HCT116 (cell line): ENCODE results near the gene TFEB. TPM values are rescaled to one million over a fixed set of nuclear protein-coding genes. Genes with fewer than 3 reads are reported as not detected.

ENCODE experiments used
- ATAC-seq: fragments of 200-7000 bp; cut with Tn5 transposase; 2 replicates; pipeline ENCODE4 v1.9.1; 2020; ENCODE audit warnings: mild to moderate bottlenecking, moderate library complexity
- BruUV-seq: library from RNA; stranded (reverse); fragments of 400-500 nt; replicated peaks from 2 replicates; lab custom pipeline; 2021; lab: Mats Ljungman, UMichigan
- CTCF ChIA-PET: fragments of 300-600 bp; sonication (Branson Sonifier 250); formaldehyde crosslinking; loops from one replicate; lab custom pipeline; 2021; ENCODE audit warnings: antibody characterized with exemption; lab: Charles Lee
- POLR2A ChIA-PET: fragments of 300-600, 350-600 bp; sonication (Branson Sonifier 250); formaldehyde crosslinking; loops from one replicate; lab custom pipeline; 2021; ENCODE audit warnings: antibody characterized with exemption; lab: Charles Lee
- RAD21 ChIA-PET, 2 experiments: fragments of 300-600 bp; sonication (Branson Sonifier 250); formaldehyde crosslinking; loops; one replicate each; lab custom pipeline; 2023; ENCODE audit warnings: low total read pairs in 2 of 2; ENCODE audit not compliant: uncharacterized antibody in 2 of 2, unreplicated experiment in 2 of 2, low non-redundant PET in 1 of 2; lab: Charles Lee
- DNase-seq: peaks from one replicate; pipeline ENCODE4 v3.0.0-alpha.2; 2010; ENCODE audit warnings: low read depth, low spot score
- H2AFZ ChIP-seq: fragments of 200-600 bp; shearing (Covaris generic), sonication (generic); 2 replicates; pipeline ENCODE4 v1.6.1; 2017; ENCODE audit warnings: low read depth, mixed run types, mixed read lengths, antibody characterized with exemption, low read length; ENCODE audit not compliant: poor library complexity, severe bottlenecking
- H3K27ac ChIP-seq: 2 replicates; pipeline ENCODE4 v1.5.1; 2012; ENCODE audit warnings: low read depth, low read length
- H3K27me3 ChIP-seq: fragments of 200-600 bp; sonication (generic); 2 replicates; pipeline ENCODE4 v1.6.1; 2016; ENCODE audit warnings: mixed run types, low read length, mixed read lengths; ENCODE audit not compliant: insufficient read depth
- H3K36me3 ChIP-seq, 2 experiments: fragments of 200-500 bp in 1 of 2; fragments of 200-600 bp in 1 of 2; sonication (Bioruptor generic) in 1 of 2; sonication (generic) in 1 of 2; 2 replicates each; pipeline versions ENCODE4 v1.5.1 to v1.6.1; 2014 to 2016; ENCODE audit warnings: low read length in 2 of 2, inconsistent platforms in 1 of 2, mixed read lengths in 1 of 2, mixed run types in 1 of 2; ENCODE audit not compliant: insufficient read depth in 2 of 2, control insufficient read depth in 1 of 2
- H3K4me1 ChIP-seq, 2 experiments: fragments of 200-600 bp in 1 of 2; sonication (generic) in 1 of 2; 2 replicates each; pipeline versions ENCODE4 v1.5.1 to v1.6.1; 2012 to 2017; ENCODE audit warnings: low read length in 2 of 2, inconsistent platforms in 1 of 2, mild to moderate bottlenecking in 1 of 2, mixed read lengths in 1 of 2, mixed run types in 1 of 2, moderate library complexity in 1 of 2; ENCODE audit not compliant: insufficient read depth in 2 of 2, control insufficient read depth in 1 of 2
- H3K4me2 ChIP-seq: fragments of 200-600 bp; sonication (generic); 2 replicates; pipeline ENCODE4 v1.6.1; 2017; ENCODE audit warnings: mixed run types, low read length, mixed read lengths
- H3K4me3 ChIP-seq, 2 experiments: fragments of 200-600 bp in 1 of 2; sonication (generic) in 1 of 2; replicated peaks in 1 of 2; 2 replicates each; pipeline ENCODE4 v1.5.1; 2011 to 2016; ENCODE audit warnings: low read length in 2 of 2, control low read depth in 1 of 2, low read depth in 1 of 2, mild to moderate bottlenecking in 1 of 2, mixed read lengths in 1 of 2, mixed run types in 1 of 2
- H3K79me2 ChIP-seq: fragments of 200-600 bp; sonication (generic); 2 replicates; pipeline ENCODE4 v1.6.1; 2017; ENCODE audit warnings: mild to moderate bottlenecking, mixed run types, low read length, moderate library complexity, mixed read lengths; ENCODE audit not compliant: insufficient read depth
- H3K9ac ChIP-seq: fragments of 200-600 bp; sonication (generic); 2 replicates; pipeline ENCODE4 v1.6.1; 2016; ENCODE audit warnings: low read length, mixed read lengths
- H3K9me2 ChIP-seq: fragments of 200-600 bp; sonication (generic), shearing (Covaris generic); 2 replicates; pipeline ENCODE4 v1.6.1; 2017; ENCODE audit warnings: mixed run types, mild to moderate bottlenecking, moderate library complexity; ENCODE audit not compliant: insufficient read depth
- H3K9me3 ChIP-seq, 2 experiments: fragments of 200-500 bp in 1 of 2; fragments of 200-600 bp in 1 of 2; sonication (Bioruptor generic) in 1 of 2; sonication (generic) in 1 of 2; 2 replicates each; pipeline ENCODE4 v1.6.1; 2014 to 2017; ENCODE audit warnings: low read length in 2 of 2, mixed read lengths in 2 of 2, inconsistent platforms in 1 of 2, low read depth in 1 of 2, mild to moderate bottlenecking in 1 of 2, mixed run types in 1 of 2, moderate library complexity in 1 of 2; ENCODE audit not compliant: control insufficient read depth in 1 of 2, insufficient read depth in 1 of 2
- H4K20me1 ChIP-seq: fragments of 200-600 bp; sonication (generic), shearing (Covaris generic); 2 replicates; pipeline ENCODE4 v1.6.1; 2017; ENCODE audit warnings: mixed run types, mild to moderate bottlenecking, moderate library complexity; ENCODE audit not compliant: insufficient read depth
- CTCF ChIP-seq, 3 experiments: fragments of 200-600 bp in 1 of 3; sonication (generic) in 1 of 3; IDR thresholded peaks in 2 of 3; conservative IDR thresholded peaks in 1 of 3; 2 replicates each; pipeline ENCODE4 v1.5.1; 2012 to 2017; ENCODE audit warnings: low read depth in 2 of 3, low read length in 2 of 3, antibody characterized with exemption in 1 of 3, borderline replicate concordance in 1 of 3, control low read depth in 1 of 3, mild to moderate bottlenecking in 1 of 3, mixed read lengths in 1 of 3, mixed run types in 1 of 3, moderate library complexity in 1 of 3; ENCODE audit not compliant: insufficient read depth in 1 of 3
- ELF1 ChIP-seq: IDR thresholded peaks from 2 replicates; pipeline ENCODE4 v1.6.1; 2012; ENCODE audit warnings: low read depth, borderline replicate concordance
- EZH2phosphoT487 ChIP-seq: fragments of 200-600 bp; IDR thresholded peaks from 2 replicates; pipeline ENCODE4 v1.6.1; 2018; ENCODE audit warnings: antibody characterized with exemption, borderline replicate concordance
- POLR2A ChIP-seq: IDR thresholded peaks from 2 replicates; pipeline ENCODE4 v1.7.0; 2011; ENCODE audit warnings: borderline replicate concordance; ENCODE audit not compliant: insufficient read depth, insufficient read length; ENCODE audit errors: extremely low read depth
- POLR2AphosphoS5 ChIP-seq: IDR thresholded peaks from 2 replicates; pipeline ENCODE4 v1.6.1; 2011; ENCODE audit warnings: mild to moderate bottlenecking, low read depth, low read length, moderate library complexity
- REST ChIP-seq: IDR thresholded peaks from 2 replicates; pipeline ENCODE4 v1.6.1; 2012; ENCODE audit warnings: low read depth
- SIN3A ChIP-seq: IDR thresholded peaks from 2 replicates; pipeline ENCODE4 v1.6.1; 2012; ENCODE audit warnings: low read depth
- SRF ChIP-seq: IDR thresholded peaks from 2 replicates; pipeline ENCODE4 v1.6.1; 2012; ENCODE audit warnings: low read depth
- YY1 ChIP-seq: IDR thresholded peaks from 2 replicates; pipeline ENCODE4 v1.6.1; 2011; ENCODE audit warnings: low read length, low read depth, moderate library complexity, mild to moderate bottlenecking; ENCODE audit not compliant: insufficient replicate concordance; ENCODE audit errors: extremely low read depth
- ZNF274 ChIP-seq: fragments of 200-500 bp; sonication (Bioruptor generic); IDR thresholded peaks from 2 replicates; pipeline ENCODE4 v1.6.1; 2014; ENCODE audit warnings: mild to moderate bottlenecking, low read depth, low read length, inconsistent platforms
- intact Hi-C: fragments of 100-400 bp; cut with micrococcal nuclease; formaldehyde crosslinking; loops from 2 replicates; pipeline ENCODE4 v1.10.0; 2022
- total RNA-seq: library from RNA; stranded (reverse); gene quantifications from one replicate; pipeline ENCODE4 v1.2.1, GENCODE V29; 2021; ENCODE audit not compliant: unreplicated experiment

TFEB gene
- total RNA-seq, 1 experiment from 2014 or later = 4.8 TPM

GRCh38 chr6:41733360-41733706 lies 2.1 kb downstream of the TFEB start (continued):
- TF ChIP-seq REST = no peak
- no peak for TF ChIP-seq CTCF (IDR thresholded peaks at IDR 0.05 in 2 of 3, conservative IDR thresholded peaks at IDR 0.05 in 1 of 3; ENCODE audit: borderline replicate concordance in 1 of 3, insufficient read depth in 1 of 3, low read depth in 2 of 3, low read length in 2 of 3)
- TF ChIP-seq SIN3A = no peak
- no peak for TF ChIP-seq ZNF274

- DNase-seq = no peak
- H3K36me3 ChIP-seq = no peaks in the 10 kb centered on the region
- POLR2A ChIA-PET = no interaction called here
- no peak for TF ChIP-seq YY1
- TF ChIP-seq CTCF (IDR thresholded peaks at IDR 0.05 in 2 of 3, conservative IDR thresholded peaks at IDR 0.05 in 1 of 3; ENCODE audit: borderline replicate concordance in 1 of 3, insufficient read depth in 1 of 3, low read depth in 2 of 3, low read length in 2 of 3) = no peak
- TF ChIP-seq EZH2phosphoT487 = no peak
- TF ChIP-seq POLR2A = no peak
- TF ChIP-seq POLR2AphosphoS5 = no peak
- no peak for TF ChIP-seq SRF
- TF ChIP-seq ELF1 = no peak
- TF ChIP-seq SIN3A = no peak
- TF ChIP-seq, all 23 proteins: peak for 0
- ChIA-PET RAD21 (no interaction called here), CTCF (interaction anchor here (2.7 kb wide), 1 partner anchor 54 kb away, joined by 19 read pairs; the partner anchor contains the start of gene TOMM6)
- Histone ChIP-seq H3K4me3 (no peak overlapping the region), H3K27me3 (no peaks in the 10 kb centered on the region), H3K9ac (no peak overlapping the region), H3K9me3 (no peaks in the 10 kb centered on the region), H3K4me1 (peaks cover 13 to 26% of the 10 kb centered on the region in 2 experiments), H3K4me2 (peak overlapping the region; percentile 98), H3K27ac (peak overlapping the region; percentile 75; the same call in 1 of the 2 replicates), H4K20me1 (no peaks in the 10 kb centered on the region), H3K9me2 (no peaks in the 10 kb centered on the region), H3K79me2 (no peaks in the 10 kb centered on the region), H2AFZ (no peak overlapping the region)
- intact Hi-C loops = no loop called here
- no TSS peak for BruUV-seq
- ATAC-seq = no peak
These were observed 2.6 kb downstream of the TFEB start for GRCh38 chr6:41732591-41733359.
